GM15510 (cell line): ENCODE results near the gene RIN3.

Source experiments
- POLR2A ChIP-seq: IDR thresholded peaks from 3 replicates; pipeline ENCODE4 v1.6.1; 2011; ENCODE audit warnings: borderline replicate concordance; ENCODE audit not compliant: insufficient read length; ENCODE audit errors: extremely low read depth

RIN3 gene

DNA sequence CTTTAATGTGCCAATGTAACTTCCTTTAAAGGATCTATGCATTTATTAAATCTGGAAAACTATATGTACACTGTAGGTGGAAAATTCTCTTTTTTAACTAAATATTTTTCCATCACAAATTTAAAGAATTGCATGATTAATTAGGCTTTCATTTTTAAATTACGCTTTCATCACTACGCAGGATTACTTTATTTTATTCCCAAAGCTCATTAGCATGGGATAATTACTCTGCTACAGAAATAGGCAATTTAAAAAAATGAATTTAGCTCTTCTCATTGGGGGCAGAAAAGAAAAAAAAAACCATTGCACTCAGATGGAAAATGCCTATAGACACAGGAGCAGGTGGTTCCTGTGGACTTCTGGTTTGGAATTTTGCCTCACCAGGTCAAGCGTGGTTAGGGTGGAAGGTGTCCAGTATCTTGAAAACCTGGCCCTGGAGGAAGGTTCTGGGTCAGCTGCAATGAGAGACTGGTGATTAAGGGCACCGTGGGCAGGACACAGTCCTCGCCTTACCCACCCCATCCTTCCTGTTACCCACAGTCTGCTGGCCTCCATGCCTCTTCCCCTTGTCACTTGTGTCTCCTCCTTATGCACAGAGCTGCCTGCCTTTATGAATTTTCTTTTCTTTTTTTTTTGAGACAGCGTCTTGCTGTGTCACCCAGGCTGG is 17.3 kb upstream of the RIN3 start:
- no peak for TF ChIP-seq POLR2A

DNA sequence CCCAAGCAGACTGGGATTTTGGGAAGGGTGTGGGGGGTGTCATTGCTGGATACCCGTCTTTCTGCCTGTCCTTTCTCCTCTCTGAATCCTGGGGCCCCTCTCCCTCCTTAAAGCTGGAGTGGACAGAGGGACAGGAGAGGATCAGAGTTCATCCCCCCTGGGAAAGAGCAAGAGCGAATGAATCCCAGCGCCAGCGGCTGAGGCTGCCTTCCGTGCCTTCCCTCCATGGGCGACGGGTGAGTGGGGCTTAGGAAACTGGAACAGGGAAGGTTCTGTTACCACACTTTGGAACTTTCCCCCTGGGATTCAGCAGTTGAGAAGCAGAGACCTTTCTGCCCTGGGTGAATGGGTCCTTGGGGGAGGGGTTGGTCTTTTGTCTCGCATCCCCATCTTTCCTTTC is 16.2 kb upstream of the RIN3 start:
- no peak for TF ChIP-seq POLR2A

DNA sequence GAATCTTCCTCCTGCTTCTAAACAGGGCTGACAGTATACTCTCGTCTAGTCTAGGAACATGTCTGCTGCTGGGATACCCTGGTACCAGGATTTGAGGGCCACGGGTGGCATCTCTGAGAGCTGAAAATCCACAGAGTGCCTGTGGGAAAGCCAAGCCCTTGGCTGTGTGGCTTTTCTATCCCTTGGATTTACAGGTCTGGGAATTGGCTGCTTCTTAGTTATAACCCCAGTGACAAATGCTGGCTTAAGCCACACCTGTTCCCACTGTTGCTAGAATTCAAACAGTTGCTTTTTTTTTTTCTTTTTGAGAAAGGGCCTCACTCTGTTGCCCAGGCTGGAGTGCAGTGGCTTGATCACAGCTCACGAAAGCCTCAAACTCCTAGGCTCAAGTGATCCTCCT is 14.3 kb upstream of the RIN3 start:
- TF ChIP-seq POLR2A = no peak

DNA sequence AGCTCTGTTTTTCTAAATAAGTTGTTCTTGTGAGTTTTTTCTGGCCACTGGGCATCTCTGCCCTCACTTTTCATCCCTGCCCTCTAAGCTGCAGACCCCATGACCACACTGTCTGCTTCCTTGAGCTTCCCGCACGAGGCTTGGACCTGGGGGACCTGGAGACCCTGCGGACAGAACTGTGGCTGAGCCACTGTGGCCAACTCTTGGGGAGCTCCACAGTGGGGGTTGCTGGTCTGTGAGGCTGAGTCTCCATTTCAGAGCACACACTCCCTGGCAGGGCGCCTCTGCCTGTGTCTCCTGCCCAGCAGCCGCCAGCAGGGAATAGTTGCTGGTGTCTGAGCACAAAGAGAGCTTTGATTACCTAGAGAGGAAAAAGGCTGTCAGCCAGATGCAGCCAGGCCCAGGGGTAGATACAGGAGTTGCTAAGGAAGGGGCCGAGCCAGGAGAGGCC is 13.1 kb upstream of the RIN3 start:
- no peak for TF ChIP-seq POLR2A

DNA sequence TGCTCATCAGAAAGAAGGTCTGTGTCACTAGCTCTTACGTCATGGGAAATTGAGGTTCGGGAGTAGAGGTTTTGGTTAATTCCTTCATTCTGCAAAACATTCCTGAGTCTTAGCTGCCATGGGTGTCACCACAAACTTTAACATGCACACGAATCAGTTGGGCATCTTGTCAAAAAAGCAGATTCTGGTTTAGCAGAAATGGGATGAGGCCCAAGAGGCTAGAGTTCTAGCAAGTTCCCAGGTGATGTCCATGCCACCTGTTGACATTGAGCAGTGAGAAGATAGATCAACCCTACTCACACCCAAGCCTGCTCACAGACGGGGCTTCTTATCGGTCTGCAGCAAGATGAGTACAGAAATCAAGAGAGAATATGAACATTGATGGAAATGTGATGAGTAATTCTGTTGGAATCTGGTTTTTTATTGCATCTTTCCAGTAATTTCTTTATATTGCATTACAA is 11.7 kb upstream of the RIN3 start:
- no peak for TF ChIP-seq POLR2A

DNA sequence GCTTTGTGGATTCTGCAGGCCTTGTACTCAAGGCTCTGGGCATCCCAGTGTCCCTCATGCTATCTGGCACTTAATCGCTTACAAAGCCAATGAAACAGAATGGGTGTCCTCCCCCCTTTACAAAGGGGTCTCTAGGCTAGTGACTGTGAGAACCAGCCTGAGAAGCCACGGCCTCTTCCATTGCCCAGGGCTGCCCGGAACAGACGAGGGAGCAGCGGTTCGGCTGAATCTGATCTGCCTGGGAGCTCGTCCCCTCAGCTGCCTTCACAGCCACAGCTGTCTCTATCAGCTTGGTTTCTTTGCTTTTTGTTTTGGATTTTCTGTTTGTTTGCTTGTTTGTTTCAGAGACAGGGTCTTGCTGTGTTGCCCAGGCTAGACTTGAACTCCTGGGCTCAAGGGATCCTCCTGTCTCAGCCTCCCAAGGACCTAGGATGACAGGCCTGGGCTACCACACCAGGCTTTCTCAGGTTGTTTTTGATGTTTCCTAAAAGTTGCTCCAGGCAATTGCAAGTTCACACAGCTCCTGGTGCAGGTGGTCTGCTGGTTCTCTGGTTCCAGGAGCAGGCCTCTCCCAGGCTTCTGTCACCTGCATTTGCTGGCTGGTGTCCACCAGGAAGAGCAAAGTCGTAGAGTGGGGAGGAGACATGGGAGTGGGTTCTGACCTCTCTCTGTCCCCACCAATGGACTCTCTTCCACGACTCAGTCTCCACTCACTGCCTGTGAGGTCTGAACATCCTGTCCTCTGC is 10.9 kb upstream of the RIN3 start:
- TF ChIP-seq POLR2A = no peak

DNA sequence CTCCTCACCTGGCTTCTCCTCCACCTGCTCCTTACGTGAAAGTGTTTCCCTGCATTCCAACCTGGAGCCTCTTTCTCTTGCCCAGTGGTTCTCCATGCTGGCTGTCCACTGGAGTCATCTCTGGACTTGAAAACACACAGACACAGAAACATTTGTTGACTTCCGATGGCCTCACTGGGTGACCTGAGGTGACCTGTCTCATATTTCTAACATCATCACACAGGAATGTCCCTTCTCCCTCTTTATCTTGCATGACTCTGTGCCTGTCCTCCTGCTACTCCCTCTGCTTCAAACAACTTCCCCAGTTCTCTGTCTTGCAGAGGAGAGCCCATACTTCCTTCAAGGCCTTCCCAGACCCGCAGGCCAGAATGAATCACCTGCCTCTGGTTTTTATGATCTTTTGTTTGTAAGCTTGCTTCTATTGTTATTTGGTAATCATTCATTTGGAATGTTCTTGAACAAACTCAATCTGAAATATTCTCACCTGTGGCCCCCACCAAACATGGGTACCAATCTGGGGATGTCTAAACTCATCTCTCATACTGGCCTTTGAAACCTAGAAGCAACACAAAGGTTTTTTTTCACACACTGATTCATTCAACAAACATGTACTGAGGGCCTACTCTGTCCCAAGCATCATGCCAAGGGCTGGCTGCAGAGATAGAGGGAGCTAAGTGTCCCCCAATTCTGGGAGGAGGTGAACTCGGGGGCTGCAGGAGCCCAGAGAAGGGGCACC is 9.7 kb upstream of the RIN3 start:
- no peak for TF ChIP-seq POLR2A

DNA sequence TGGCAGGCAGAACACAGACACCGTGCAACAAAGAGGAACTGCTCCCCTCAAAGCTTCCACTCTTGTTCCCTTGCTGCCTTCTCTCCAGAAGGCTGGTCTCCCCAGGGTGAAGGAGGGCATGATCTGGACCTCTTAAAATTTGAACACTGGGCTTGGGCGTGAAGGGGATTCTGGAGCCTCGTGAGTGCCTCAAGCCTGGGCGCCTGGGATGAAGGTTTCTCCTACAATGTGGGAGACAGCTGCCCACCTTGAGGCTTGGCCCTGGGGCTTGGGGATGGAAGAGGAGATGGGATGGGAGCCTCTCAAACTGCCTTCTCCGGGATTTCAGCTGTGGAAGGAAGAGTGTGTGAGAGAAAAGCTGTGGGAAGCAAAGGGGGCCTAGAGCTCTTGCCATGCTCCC is 7.8 kb upstream of the RIN3 start:
- no peak for TF ChIP-seq POLR2A

DNA sequence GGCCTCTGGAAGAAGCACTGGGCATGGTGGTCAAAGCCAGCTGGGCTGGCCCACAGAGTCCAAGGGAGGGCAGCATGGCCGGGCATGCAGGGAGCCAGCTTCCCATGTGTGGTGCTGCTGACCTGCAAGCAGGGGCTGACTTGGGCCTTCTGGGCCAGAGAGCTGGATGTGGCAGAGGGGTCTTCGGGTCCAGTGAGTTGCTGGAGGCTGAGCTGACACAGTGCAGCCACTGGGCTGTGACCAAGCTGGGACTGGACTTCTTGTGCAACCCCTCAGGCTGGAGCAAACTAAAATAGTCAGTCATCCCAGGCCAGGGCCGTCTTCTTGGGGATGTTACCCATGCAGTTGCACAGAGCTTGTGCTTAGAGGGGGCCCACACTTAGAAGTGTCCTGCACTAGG is 7.3 kb upstream of the RIN3 start:
- TF ChIP-seq POLR2A = no peak

DNA sequence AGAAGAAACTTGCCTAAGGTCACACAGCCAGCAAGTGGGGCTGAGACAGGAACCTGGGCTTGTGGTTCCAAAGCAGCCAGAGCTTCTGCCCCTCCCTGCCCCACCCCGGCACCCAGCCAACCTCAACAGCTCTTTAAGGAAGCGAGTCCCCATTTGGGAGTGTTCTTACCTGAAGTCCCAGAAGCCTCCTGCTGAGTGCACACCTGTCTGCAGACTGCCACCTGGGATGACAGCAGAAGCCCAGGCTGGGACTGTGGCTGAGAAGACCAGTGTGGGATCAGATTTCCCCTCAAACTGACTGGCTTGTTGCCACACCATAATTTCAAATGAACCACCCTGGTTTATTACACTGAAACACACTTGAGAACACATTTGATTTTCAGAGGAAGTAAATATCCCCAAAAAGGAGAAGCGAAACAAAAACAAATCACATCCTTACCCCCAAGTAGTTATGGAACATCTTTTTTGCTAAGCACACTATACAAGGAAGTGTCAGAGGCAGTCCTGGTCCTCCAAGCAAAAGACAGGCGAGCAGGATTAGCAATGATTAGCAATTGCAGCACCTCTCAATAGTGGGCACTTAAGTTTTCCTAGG is 6.3 kb upstream of the RIN3 start:
- TF ChIP-seq POLR2A = no peak

DNA sequence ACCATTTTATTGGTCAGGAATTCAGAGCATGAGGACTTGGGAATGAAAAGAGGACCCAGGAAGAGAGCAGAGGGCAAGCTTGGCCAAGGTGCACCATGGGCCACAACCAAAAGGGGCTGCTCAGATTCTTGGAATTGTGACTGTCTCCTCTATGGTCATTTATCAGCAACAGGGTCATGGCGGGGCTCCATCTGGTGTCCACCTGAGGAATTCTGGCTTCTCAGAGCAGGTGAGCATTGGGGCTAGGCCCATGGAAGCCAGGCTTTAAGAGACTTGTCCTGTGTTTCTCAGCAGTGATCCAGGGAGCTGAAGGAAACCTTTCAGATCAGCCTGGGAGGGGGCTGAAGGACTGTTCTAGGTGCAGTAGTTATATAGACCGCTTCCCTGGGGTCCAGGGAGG is 2.6 kb upstream of the RIN3 start:
- TF ChIP-seq POLR2A = no peak

DNA sequence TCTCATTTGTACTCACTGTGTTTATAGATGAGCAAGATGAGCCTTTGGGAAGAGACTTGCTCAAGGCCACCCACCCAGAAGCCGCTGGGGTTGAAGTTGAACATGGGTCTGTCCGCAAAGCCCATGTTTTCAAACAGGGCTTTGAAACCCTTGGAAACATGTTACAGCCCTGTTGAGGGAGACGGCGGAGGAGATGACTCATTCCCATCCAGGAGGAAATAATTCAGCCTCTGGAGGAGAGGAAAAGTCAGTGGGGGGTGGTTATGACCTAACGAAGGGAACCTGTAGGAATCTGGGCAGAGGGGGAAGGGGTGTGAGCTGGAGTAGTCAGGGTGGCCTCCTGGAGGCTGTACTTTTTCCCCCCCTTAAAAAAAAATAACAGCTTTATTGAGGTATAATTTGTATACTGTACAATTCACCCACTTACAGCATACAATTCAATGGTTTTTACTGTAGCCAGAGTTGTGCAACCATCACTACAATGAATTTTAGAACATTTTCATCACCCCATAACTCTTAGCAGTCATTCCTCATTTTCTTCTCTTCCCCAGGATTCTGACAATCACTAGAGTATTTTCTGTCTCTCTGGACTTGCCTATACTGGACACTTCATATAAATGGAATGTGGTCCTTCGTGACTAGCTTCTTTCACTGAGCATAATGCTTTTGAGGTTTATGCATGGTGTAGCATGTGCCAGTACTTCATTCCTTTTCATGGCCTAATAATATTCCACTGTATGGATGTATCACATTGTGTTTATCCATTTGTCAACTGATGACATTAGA is 1.9 kb upstream of the RIN3 start:
- TF ChIP-seq POLR2A = no peak

DNA sequence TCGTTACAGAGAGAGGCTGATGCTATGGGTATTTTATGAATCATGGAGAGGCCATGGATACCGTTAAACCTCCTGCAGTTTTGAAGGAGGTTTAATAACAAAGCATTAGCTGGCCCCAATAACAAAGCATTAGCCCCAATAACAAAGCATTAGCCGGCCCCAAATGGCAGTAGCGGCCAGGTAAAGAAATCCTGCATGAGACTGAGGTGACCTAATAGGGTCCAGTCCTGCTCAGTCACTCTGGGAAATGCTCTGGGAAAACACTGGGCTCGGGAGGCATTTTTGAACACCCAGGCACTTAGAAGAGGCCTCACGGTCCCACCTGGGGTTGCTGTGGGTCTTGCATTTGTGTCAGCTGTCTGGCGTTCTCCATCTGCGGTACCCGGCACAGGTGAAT is 776 bp upstream of the RIN3 start:
- TF ChIP-seq POLR2A = no peak

DNA sequence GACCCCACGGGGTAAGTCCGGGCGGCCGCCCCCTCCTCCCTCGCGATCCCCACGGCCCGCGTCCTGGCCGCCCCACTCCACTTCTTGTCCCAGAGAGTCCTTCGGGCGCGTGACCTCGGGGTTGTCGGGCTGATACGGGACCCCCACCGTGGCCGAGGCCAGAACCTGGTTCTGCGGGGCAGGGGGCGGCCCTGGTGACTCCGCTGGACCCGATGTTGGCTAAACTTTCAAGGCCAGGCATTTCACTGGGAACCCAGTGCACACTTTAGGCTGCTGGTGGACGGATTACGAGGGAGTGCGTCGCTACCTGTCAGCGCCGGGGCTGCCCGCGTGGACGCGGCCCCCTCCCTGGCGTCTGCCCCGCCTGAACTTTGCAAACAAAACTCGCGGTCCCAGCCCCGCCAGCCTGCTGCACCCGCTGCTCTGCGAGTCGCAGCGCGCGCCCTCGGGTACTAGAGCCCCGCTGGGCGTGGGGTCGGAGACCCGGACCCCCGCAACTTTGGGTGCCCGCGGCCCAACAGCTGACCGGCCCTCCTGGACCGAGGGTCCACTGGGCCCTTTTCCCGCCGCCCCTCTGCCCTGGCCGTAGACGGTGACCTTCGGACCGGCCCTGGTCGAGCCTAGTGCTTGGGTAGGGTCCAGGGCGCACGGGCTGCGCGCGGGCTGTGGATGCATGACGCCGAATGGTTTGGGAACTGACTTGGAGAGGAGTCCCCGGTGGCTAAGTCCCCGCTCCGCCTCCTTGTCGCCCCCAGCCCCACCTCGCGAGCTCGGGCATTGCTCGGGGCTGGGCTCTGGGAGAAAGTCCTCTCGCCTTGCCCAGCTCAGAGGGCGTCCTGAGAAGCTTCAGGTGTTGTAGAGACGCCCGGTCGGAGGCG is 624 bp downstream of the RIN3 start:
- TF ChIP-seq POLR2A = no peak

DNA sequence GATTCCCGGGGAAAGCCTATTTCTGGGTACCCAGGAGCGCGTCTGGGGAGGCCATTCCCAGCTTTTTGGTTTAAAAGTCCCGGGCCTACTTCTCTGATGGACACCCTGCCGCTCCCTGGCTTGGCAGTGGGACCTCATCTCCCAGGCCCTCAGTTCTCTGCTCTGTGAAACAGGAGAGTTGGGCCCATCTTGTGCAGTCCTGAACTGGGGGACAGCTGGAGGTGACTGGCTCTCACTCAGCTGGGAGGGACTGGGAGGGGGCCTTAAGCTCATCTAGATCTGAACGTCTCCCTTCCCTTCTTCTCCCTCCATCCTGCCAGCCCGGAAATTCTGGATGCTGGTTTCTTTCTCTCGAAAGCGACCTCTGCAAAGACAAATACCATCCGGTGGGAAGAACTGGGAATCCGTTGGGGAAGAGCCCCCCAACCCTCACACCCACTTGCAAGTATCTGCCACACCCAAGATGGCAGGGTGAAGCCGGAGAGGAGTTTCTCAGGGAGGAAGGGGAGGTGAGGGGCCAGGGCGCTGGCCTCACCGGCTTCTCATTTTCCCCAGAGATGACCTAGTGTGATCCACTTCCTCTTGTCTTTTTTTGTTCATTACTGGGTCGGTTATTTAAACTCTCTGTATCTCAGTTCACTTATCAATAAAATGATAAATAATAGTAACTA is 1.4 kb downstream of the RIN3 start:
- TF ChIP-seq POLR2A = no peak
